ENCODE measurements around the gene CA7.

DNA sequence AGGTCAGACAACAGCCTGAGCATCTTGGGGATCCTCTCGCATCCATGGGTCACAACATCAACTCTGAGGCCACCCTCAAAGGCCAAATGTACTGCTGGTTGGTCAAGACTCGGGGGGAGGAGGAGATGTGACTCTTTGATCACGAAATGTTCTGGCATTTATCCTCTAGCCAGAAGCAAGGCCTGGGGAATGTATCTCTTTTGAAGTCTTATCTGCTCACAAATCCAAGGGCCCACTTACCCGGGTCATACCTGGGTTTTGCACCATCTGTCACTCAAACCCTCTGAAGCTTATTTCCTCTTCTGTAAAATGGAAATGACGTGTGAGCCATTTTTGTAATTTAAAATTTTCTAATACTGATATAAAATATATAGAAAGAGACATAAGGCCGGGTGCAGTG is 13.2 kb downstream of the CA7 start:
- TF ChIP-seq, protein P1, sequence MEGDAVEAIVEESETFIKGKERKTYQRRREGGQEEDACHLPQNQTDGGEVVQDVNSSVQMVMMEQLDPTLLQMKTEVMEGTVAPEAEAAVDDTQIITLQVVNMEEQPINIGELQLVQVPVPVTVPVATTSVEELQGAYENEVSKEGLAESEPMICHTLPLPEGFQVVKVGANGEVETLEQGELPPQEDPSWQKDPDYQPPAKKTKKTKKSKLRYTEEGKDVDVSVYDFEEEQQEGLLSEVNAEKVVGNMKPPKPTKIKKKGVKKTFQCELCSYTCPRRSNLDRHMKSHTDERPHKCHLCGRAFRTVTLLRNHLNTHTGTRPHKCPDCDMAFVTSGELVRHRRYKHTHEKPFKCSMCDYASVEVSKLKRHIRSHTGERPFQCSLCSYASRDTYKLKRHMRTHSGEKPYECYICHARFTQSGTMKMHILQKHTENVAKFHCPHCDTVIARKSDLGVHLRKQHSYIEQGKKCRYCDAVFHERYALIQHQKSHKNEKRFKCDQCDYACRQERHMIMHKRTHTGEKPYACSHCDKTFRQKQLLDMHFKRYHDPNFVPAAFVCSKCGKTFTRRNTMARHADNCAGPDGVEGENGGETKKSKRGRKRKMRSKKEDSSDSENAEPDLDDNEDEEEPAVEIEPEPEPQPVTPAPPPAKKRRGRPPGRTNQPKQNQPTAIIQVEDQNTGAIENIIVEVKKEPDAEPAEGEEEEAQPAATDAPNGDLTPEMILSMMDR (IDR thresholded peaks at IDR 0.05): no peak
- no peak for TF ChIP-seq SIN3A (IDR thresholded peaks at IDR 0.05; ENCODE audit: borderline replicate concordance, insufficient read depth, low read depth, low read length)
- TF ChIP-seq, protein P2, sequence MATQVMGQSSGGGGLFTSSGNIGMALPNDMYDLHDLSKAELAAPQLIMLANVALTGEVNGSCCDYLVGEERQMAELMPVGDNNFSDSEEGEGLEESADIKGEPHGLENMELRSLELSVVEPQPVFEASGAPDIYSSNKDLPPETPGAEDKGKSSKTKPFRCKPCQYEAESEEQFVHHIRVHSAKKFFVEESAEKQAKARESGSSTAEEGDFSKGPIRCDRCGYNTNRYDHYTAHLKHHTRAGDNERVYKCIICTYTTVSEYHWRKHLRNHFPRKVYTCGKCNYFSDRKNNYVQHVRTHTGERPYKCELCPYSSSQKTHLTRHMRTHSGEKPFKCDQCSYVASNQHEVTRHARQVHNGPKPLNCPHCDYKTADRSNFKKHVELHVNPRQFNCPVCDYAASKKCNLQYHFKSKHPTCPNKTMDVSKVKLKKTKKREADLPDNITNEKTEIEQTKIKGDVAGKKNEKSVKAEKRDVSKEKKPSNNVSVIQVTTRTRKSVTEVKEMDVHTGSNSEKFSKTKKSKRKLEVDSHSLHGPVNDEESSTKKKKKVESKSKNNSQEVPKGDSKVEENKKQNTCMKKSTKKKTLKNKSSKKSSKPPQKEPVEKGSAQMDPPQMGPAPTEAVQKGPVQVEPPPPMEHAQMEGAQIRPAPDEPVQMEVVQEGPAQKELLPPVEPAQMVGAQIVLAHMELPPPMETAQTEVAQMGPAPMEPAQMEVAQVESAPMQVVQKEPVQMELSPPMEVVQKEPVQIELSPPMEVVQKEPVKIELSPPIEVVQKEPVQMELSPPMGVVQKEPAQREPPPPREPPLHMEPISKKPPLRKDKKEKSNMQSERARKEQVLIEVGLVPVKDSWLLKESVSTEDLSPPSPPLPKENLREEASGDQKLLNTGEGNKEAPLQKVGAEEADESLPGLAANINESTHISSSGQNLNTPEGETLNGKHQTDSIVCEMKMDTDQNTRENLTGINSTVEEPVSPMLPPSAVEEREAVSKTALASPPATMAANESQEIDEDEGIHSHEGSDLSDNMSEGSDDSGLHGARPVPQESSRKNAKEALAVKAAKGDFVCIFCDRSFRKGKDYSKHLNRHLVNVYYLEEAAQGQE (IDR thresholded peaks at IDR 0.05; ENCODE audit: insufficient read depth in 1 of 2, low read depth in 2 of 2, low read length in 1 of 2): no peak
- TF ChIP-seq POLR2AphosphoS5 (IDR thresholded peaks at IDR 0.05; ENCODE audit: low read depth, low read length): no peak
- no peak for TF ChIP-seq TCF7L2 (IDR thresholded peaks at IDR 0.05; ENCODE audit: low read depth, low read length)

All from Panc1 (cell line).